Activated T-helper 1 cell treated with anti-CD3 and anti-CD28 coated beads, Interleukin-2, amount 50 U/mL, for 16 hours (primary cell): ENCODE data around the gene TBX5.

Experiments
- DNase-seq, 2 donors: peaks; one replicate each; pipeline ENCODE4 v3.0.0-alpha.2; 2020; ENCODE audit warnings: low read depth in 1 of 2, low spot score in 1 of 2

TBX5 gene

GRCh38 chr12:114406316-114406983 is 506 bp upstream of the TBX5 start:
- no peak for DNase-seq

GRCh38 chr12:114404926-114405518 is 922 bp downstream of the TBX5 start:
- DNase-seq = no peak

GRCh38 chr12:114404083-114404925 is 1.6 kb downstream of the TBX5 start:
- no peak for DNase-seq

- DNase-seq = no peak
Observed at GRCh38 chr12:114403690-114404066, 2.3 kb downstream of the TBX5 start.

- no peak for DNase-seq
Observed at GRCh38 chr12:114403011-114403689, 2.8 kb downstream of the TBX5 start.

- no peak for DNase-seq
Observed at GRCh38 chr12:114402084-114402717, 3.7 kb downstream of the TBX5 start.

GRCh38 chr12:114401328-114402083 is 4.4 kb downstream of the TBX5 start:
- DNase-seq = no peak

- DNase-seq = no peak
Observed at GRCh38 chr12:114400925-114401324, 5.0 kb downstream of the TBX5 start.

GRCh38 chr12:114400361-114400811 is 5.6 kb downstream of the TBX5 start:
- DNase-seq = no peak

- DNase-seq = no peak
Observed at GRCh38 chr12:114399664-114400211, 6.2 kb downstream of the TBX5 start.

- no peak for DNase-seq
Observed at GRCh38 chr12:114397978-114398881, 7.7 kb downstream of the TBX5 start.

- no peak for DNase-seq
Observed at GRCh38 chr12:114396869-114397719, 8.8 kb downstream of the TBX5 start.

- no peak for DNase-seq
Observed at GRCh38 chr12:114396153-114396868, 9.6 kb downstream of the TBX5 start.

GRCh38 chr12:114395755-114396152 is 10.2 kb downstream of the TBX5 start:
- DNase-seq = no peak

GRCh38 chr12:114395233-114395632 is 10.7 kb downstream of the TBX5 start:
- no peak for DNase-seq

GRCh38 chr12:114393569-114393968 is 12.4 kb downstream of the TBX5 start:
- no peak for DNase-seq

GRCh38 chr12:114392909-114393308 is 13.0 kb downstream of the TBX5 start:
- DNase-seq = no peak
